Thymus (tissue), 11 donors: ENCODE data around the gene TCN2. TPM values are rescaled to one million over a fixed set of nuclear protein-coding genes. Genes with fewer than 3 reads are reported as not detected.

Experiments used
- DNase-seq, 9 donors: peaks; one replicate each; pipeline ENCODE4 v3.0.0-alpha.2; 2013; ENCODE audit warnings: low spot score in 9 of 9, low read depth in 6 of 9, missing footprints in 1 of 9
- H3K27ac ChIP-seq, 2 donors: one replicate each; pipeline ENCODE4 v1.5.1; 2013; ENCODE audit warnings: control low read depth in 1 of 2, low read depth in 1 of 2, low read length in 1 of 2, mild to moderate bottlenecking in 1 of 2, moderate library complexity in 1 of 2
- H3K27me3 ChIP-seq, 2 donors: one replicate each; pipeline ENCODE4 v1.5.1; 2013; ENCODE audit warnings: low read length in 1 of 2; ENCODE audit not compliant: control insufficient read depth in 2 of 2, insufficient read depth in 1 of 2
- H3K36me3 ChIP-seq, 2 donors: one replicate each; pipeline ENCODE4 v1.5.1; 2013; ENCODE audit warnings: low read length in 1 of 2, mild to moderate bottlenecking in 1 of 2, moderate library complexity in 1 of 2; ENCODE audit not compliant: control insufficient read depth in 2 of 2, insufficient read depth in 2 of 2
- H3K4me1 ChIP-seq, 2 donors: one replicate each; pipeline ENCODE4 v1.5.1; 2013; ENCODE audit warnings: low read length in 2 of 2; ENCODE audit not compliant: control insufficient read depth in 2 of 2, insufficient read depth in 2 of 2
- H3K4me3 ChIP-seq, 2 donors: one replicate each; pipeline ENCODE4 v1.5.1; 2013; ENCODE audit warnings: low read length in 2 of 2, control low read depth in 1 of 2, mild to moderate bottlenecking in 1 of 2
- H3K9me3 ChIP-seq, 2 donors: one replicate each; pipeline ENCODE4 v1.5.1; 2013; ENCODE audit warnings: low read length in 1 of 2, mild to moderate bottlenecking in 1 of 2; ENCODE audit not compliant: control insufficient read depth in 2 of 2, insufficient read depth in 1 of 2
- WGBS: extraction: QIAGEN DNeasy Blood & Tissue Kit; methylation state at CpG from one replicate; pipeline ENCODE4 v1.1.7; 2013; 5-methylcytosine and 5-hydroxymethylcytosine counted together
- polyA plus RNA-seq: library from polyadenylated mRNA; stranded (reverse); fragments of 200-250 nt; gene quantifications from one replicate; pipeline ENCODE4 v1.2.3, GENCODE V29; 2013
- total RNA-seq: library from RNA; stranded (reverse); fragments of 120-200 nt; gene quantifications from one replicate; pipeline ENCODE4 v1.2.4, GENCODE V29; 2013
- donor health status: healthy.

The TCN2 gene
- total and polyA plus RNA-seq, 2 donors: 3.6 to 10.2 TPM

DNA sequence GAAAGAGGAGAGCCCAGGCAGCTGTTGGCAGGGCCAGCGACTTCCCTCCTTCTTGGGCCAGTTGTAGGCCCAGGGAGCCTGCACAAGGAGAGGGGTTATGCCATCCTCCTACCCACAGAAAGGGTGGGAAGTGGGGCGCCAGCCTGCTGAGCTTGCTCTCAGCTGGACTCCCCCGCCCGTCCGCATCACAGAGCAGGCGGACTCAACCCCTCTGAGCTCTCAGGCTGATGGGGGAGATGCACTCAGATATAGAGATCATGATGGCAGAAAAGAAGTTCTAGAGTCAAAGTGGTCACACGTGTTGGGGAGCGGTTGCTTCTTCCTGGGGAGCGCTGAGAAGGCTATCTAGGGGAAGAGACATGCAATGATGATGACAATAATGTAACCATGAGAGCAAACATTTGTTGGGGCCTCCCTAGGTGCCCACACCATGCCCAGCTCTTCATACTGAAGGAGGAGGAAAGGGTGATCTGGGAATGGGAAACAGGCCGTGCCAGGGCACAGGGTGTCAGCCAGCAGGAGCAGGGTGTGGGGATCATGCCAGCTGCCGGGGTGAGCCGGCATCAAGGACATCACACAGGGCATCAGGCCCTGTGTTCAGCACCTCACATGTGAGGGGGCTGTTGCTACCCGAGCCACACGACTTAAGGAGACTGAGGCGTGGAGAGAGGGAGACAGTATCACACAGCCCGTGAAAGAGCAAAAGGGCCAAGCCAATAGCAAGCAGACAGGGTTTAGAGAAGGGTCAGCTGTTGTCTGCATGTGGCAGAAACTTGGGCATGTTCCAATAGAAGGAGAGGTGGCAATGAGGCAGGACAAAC is 36.3 kb downstream of the TCN2 start:
- DNase-seq: no peak
- 92% methylated on average over 16 of the region's 16 CpGs for WGBS
- no peak overlapping the region for H3K4me3 ChIP-seq
- no peaks in the 10 kb centered on the region for H3K36me3 ChIP-seq
- no peaks in the 10 kb centered on the region for H3K9me3 ChIP-seq
- H3K27me3 ChIP-seq: no peaks in the 10 kb centered on the region
- H3K27ac ChIP-seq: no peak overlapping the region
- no peaks in the 10 kb centered on the region for H3K4me1 ChIP-seq

DNA sequence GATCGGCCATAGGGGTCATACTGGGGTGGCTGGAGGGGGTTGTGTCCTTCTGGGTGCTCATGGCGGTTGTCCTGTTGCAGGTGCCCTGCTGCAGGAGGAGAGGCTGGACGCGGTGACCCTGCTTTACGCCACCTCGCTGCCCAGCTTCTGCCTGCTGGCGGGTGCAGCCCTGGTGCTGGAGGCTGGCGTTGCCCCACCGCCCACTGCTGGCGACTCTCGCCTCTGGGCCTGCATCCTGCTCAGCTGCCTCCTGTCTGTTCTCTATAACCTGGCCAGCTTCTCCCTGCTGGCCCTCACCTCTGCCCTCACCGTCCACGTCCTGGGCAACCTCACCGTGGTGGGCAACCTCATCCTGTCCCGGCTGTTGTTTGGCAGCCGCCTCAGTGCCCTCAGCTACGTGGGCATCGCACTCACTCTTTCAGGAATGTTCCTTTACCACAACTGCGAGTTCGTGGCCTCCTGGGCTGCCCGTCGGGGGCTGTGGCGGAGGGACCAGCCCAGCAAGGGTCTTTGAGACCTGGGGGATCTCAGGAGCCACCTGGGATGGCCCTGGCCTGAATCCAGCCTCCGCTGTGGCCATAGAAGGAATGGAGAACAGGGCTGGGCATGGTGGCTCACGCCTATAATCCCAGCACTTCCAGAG is 39.7 kb downstream of the TCN2 start:
- H3K27me3 ChIP-seq: no peaks in the 10 kb centered on the region
- no peaks in the 10 kb centered on the region for H3K4me1 ChIP-seq
- no peaks in the 10 kb centered on the region for H3K36me3 ChIP-seq
- H3K4me3 ChIP-seq: no peak overlapping the region
- no peaks in the 10 kb centered on the region for H3K9me3 ChIP-seq
- no peak for DNase-seq
- 97% methylated on average over 25 of the region's 25 CpGs for WGBS
- H3K27ac ChIP-seq: no peak overlapping the region

DNA sequence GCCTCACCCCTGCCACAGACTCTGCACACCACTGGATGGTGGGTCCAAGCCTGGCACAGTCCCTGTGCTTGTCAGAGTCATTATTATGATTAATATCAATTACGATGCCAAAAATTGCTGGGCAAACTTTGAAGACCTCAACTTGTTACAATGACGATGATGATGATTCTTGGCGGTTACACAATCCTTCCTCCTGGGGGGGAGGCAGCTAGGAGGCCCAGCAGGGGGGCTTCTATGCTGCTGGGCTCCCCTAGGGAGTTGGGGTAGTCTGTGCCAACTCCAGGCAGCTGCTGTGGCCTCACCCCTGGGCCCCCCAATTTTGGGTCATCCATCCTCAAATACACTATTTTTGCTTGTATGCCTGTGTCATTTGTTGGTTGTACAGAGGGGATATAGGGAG is 40.6 kb downstream of the TCN2 start:
- H3K4me1 ChIP-seq: no peaks in the 10 kb centered on the region
- no peak overlapping the region for H3K27ac ChIP-seq
- no peak for DNase-seq
- no peaks in the 10 kb centered on the region for H3K27me3 ChIP-seq
- H3K36me3 ChIP-seq: no peaks in the 10 kb centered on the region
- H3K9me3 ChIP-seq: no peaks in the 10 kb centered on the region
- H3K4me3 ChIP-seq: no peak overlapping the region
- 95% methylated on average over 3 of the region's 3 CpGs for WGBS

DNA sequence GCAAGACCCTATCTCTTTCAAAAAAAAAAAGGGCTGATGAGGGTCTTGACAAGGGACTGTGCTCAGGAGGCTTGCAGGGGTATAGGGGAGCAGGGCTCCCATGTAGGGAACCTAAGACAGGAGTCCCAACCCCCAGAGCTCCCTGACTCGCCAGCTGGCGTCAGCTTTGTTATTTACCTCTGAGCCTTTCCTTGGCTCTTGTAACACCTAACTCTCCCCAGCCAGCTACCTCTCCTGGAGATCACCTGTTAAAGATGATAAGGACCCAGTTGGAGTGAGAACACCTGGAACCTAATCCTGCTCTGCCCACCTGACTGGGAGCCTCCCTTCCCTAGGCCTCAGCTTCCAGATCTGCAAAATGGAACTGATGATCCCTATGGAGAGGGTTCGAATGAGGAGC is 41.9 kb downstream of the TCN2 start:
- Histone ChIP-seq H3K4me1 (no peaks in the 10 kb centered on the region), H3K36me3 (no peaks in the 10 kb centered on the region), H3K9me3 (no peaks in the 10 kb centered on the region), H3K27me3 (no peaks in the 10 kb centered on the region), H3K27ac (no peak overlapping the region), H3K4me3 (no peak overlapping the region)
- WGBS: 96% methylated on average over 3 of the region's 3 CpGs
- DNase-seq: no peak

DNA sequence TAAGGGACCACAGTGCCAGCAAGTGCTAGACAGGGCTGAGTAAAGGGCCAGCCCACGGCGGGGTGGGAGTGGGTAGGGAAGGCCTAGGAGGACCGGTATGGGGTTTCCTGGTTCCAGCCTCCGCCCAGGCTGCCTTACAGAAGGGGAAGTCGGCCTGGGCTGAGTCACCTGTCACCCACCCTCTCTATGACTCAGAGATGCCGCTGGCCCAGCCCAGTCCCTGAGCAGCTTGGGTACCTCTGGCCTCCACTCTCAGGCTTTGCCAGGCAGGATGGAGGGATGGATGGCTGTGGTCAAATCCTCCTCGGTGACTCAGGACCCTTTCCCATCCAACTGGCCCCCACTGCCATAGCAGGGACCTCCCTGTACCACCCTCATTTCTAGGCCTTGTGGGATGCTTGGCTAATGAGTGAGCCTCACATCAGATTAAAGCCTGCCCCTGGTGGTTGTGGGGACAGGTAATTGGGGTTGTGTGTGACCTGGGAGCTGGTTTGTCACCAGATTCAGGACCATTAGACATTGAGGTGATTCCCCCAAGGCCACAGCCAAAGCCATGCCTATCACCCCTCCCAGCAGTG is 42.5 kb downstream of the TCN2 start:
- H3K27ac ChIP-seq: no peak overlapping the region

DNA sequence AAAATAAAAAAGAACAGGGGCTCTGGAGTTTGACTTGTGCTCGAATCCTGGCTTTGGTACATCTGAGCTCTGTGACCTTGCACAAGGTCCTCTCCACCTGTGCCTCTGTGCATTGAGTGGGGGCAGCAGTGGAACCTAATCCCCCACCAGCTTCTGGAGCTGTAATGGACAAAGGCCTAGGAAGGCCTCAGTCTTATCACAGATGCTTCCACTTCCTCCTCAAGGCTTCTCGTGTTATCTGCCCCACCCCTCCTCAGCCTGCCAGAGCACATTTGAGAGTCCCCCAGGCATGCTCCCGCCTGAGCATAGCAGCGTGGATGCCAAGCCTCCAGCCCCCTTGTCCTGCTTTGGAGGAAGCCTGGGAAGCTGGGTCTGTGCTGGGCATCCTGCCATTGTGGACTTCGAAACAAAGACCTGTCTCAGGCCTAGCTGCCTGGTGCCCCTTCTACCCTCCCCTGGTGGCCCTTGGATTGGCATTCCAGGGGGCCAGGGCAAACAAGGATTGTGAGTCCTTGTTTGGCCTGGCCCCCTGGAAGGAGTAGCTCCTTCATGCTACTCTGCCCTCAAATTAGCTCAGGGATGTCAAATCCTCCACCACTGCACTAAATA is 43.6 kb downstream of the TCN2 start:
- H3K36me3 ChIP-seq: no peaks in the 10 kb centered on the region
- no peaks in the 10 kb centered on the region for H3K4me1 ChIP-seq
- no peak for DNase-seq
- H3K27ac ChIP-seq: no peak overlapping the region
- H3K4me3 ChIP-seq: no peak overlapping the region
- WGBS: 87% methylated on average over 5 of the region's 5 CpGs
- no peaks in the 10 kb centered on the region for H3K9me3 ChIP-seq
- H3K27me3 ChIP-seq: no peaks in the 10 kb centered on the region

More for the DNA sequence above, 42.5 kb downstream of the TCN2 start:
- peak in 1 of 9 donors; percentile 9 for DNase-seq
- H3K36me3 ChIP-seq: no peaks in the 10 kb centered on the region
- H3K27me3 ChIP-seq: no peaks in the 10 kb centered on the region
- WGBS: 28% methylated on average over 7 of the region's 7 CpGs
- H3K4me3 ChIP-seq: no peak overlapping the region
- H3K4me1 ChIP-seq: no peaks in the 10 kb centered on the region
- H3K9me3 ChIP-seq: no peaks in the 10 kb centered on the region

DNA sequence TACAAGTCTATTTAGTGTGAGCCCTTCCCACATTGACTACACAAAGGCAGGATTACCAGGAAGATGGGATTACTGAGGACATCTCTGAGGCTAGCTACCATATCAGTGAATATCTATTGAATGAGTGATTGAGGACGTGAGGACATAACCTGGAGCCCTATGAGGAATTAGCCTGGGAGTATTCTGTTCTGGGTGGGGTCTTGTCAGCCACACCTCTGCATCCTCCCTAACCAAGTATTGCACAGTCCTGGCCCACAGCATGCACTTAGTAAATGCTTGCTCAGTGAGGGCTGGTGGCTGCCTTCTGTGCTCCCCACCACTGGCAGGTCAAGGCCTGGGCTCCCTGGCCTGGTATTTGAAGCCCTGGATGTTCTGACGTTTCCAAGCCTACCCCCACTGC is 45.9 kb downstream of the TCN2 start:
- Histone ChIP-seq H3K4me3 (no peak overlapping the region), H3K27ac (no peak overlapping the region), H3K27me3 (no peaks in the 10 kb centered on the region), H3K36me3 (no peaks in the 10 kb centered on the region), H3K9me3 (no peaks in the 10 kb centered on the region), H3K4me1 (no peaks in the 10 kb centered on the region)
- 94% methylated on average over 2 of the region's 2 CpGs for WGBS
- DNase-seq: no peak

DNA sequence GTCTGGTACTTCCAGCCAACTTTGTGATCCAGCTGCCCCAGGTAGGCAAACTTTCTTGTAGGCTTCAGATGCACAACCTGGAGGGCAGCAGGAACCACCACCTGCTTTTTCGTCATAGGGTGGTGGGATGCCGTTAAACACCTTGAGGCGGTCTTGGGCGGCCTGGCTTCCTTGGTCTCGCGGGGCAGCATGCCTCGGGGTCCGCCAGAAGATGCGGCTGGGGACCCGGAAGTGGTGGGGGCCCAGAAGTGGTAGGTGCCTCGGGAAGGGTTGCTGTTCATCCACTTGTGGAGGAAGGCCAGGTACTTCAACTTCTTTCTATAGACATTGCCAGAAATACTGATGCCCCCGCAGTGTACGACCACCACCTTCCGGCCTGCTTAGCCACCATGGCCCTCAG is 47.4 kb downstream of the TCN2 start:
- Histone ChIP-seq H3K9me3 (no peaks in the 10 kb centered on the region), H3K4me1 (no peaks in the 10 kb centered on the region), H3K4me3 (no peak overlapping the region), H3K36me3 (no peaks in the 10 kb centered on the region), H3K27ac (no peak overlapping the region), H3K27me3 (no peaks in the 10 kb centered on the region)
- 98% methylated on average over 14 of the region's 14 CpGs for WGBS
- no peak for DNase-seq

DNA sequence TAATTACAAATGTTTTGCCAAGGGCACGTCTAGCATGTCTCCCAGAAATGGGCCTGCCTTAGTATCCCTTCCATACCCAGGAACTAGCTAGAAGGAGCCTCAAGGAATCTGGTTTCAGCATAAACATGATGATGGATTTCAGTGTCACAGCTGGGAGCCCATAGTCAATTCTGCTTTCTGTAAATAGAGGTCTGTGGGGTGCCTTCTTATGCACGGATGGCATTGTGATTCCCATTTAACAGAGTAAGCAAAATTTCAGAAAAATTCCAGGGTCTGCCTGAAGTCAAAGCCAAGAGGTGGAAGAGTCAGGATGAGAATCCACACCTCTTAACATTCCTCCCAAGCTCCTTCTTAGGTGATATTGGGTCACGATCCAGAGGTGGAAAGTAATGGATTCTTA is 48.6 kb downstream of the TCN2 start:
- Histone ChIP-seq H3K36me3 (no peaks in the 10 kb centered on the region), H3K4me1 (no peaks in the 10 kb centered on the region), H3K27ac (no peak overlapping the region), H3K9me3 (no peaks in the 10 kb centered on the region), H3K4me3 (no peak overlapping the region), H3K27me3 (no peaks in the 10 kb centered on the region)
- WGBS: 97% methylated on average over 3 of the region's 3 CpGs
- no peak for DNase-seq
